ENCODE results near the gene DHCR7. TPM values are rescaled to one million over a fixed set of nuclear protein-coding genes. Genes with fewer than 3 reads are reported as not detected.

DHCR7 gene
- total RNA-seq = 193 and 208 TPM in 2 replicates
- long read RNA-seq, transcript DHCR7-201 (9 exons, 2,666 nt) = major isoform, 144 of 182 reads
- long read RNA-seq, partial matches to known transcripts = 21 of 182 reads
- long read RNA-seq, other reads (novel, unspliced or antisense) = 14 of 182 reads

GRCh38 chr11:71448257-71449171, at the start of gene DHCR7:
DHCR7 (minus strand) TSS chr11:71448393; CDS start chr11:71444952, 3,441 bp downstream.
- H3K9me3 Mint-ChIP-seq = no peaks in the 10 kb centered on the region
- H3K4me1 Mint-ChIP-seq = peaks cover 72% of the 10 kb centered on the region
- no peaks in the 10 kb centered on the region for H3K27me3 Mint-ChIP-seq (ENCODE audit: low read depth)
- peak; percentile 93 for DNase-seq (ENCODE audit: low read depth, low spot score)
- H3K36me3 Mint-ChIP-seq (ENCODE audit: low read depth) = peaks cover 26% of the 10 kb centered on the region
- no peak for TF ChIP-seq CTCF (conservative IDR thresholded peaks at IDR 0.05)
- peak within 1 kb of the TSS; percentile 91 for H3K4me3 Mint-ChIP-seq
- H3K27ac Mint-ChIP-seq (ENCODE audit: unreplicated experiment) = peak within 1 kb of the TSS; percentile 94

GRCh38 chr11:71496421-71496820, 48.2 kb upstream of the DHCR7 start:
- Mint-ChIP-seq H3K4me1 (no peaks in the 10 kb centered on the region), H3K9me3 (no peaks in the 10 kb centered on the region), H3K27ac (ENCODE audit: unreplicated experiment) (no peak overlapping the region), H3K36me3 (ENCODE audit: low read depth) (peaks cover 27% of the 10 kb centered on the region), H3K4me3 (no peak overlapping the region), H3K27me3 (ENCODE audit: low read depth) (no peaks in the 10 kb centered on the region)
- DNase-seq (ENCODE audit: low read depth, low spot score) = no peak
- no peak for TF ChIP-seq CTCF (conservative IDR thresholded peaks at IDR 0.05)

- no peak overlapping the region for H3K27ac Mint-ChIP-seq (ENCODE audit: unreplicated experiment)
- H3K27me3 Mint-ChIP-seq (ENCODE audit: low read depth) = no peaks in the 10 kb centered on the region
- H3K36me3 Mint-ChIP-seq (ENCODE audit: low read depth) = peaks cover 27% of the 10 kb centered on the region
- no peaks in the 10 kb centered on the region for H3K4me1 Mint-ChIP-seq
- no peak for DNase-seq (ENCODE audit: low read depth, low spot score)
- TF ChIP-seq CTCF (conservative IDR thresholded peaks at IDR 0.05) = no peak
- H3K4me3 Mint-ChIP-seq = no peak overlapping the region
- no peaks in the 10 kb centered on the region for H3K9me3 Mint-ChIP-seq
These were observed 47.4 kb upstream of the DHCR7 start for GRCh38 chr11:71495286-71496230.

- Mint-ChIP-seq H3K27ac (ENCODE audit: unreplicated experiment) (no peak overlapping the region), H3K36me3 (ENCODE audit: low read depth) (peaks cover 23% of the 10 kb centered on the region), H3K4me3 (no peak overlapping the region), H3K27me3 (ENCODE audit: low read depth) (no peaks in the 10 kb centered on the region), H3K9me3 (no peaks in the 10 kb centered on the region), H3K4me1 (peaks cover 13% of the 10 kb centered on the region)
- TF ChIP-seq CTCF (conservative IDR thresholded peaks at IDR 0.05) = no peak
- no peak for DNase-seq (ENCODE audit: low read depth, low spot score)
These were observed 43.7 kb upstream of the DHCR7 start for GRCh38 chr11:71491940-71492339.

GRCh38 chr11:71491531-71491930, 43.3 kb upstream of the DHCR7 start:
- no peaks in the 10 kb centered on the region for H3K27me3 Mint-ChIP-seq (ENCODE audit: low read depth)
- no peak overlapping the region for H3K4me3 Mint-ChIP-seq
- no peak for TF ChIP-seq CTCF (conservative IDR thresholded peaks at IDR 0.05)
- no peak for DNase-seq (ENCODE audit: low read depth, low spot score)
- H3K9me3 Mint-ChIP-seq = peaks cover under 1% of the 10 kb centered on the region
- H3K27ac Mint-ChIP-seq (ENCODE audit: unreplicated experiment) = peak overlapping the region; percentile 88
- H3K4me1 Mint-ChIP-seq = peaks cover 13% of the 10 kb centered on the region
- peaks cover 20% of the 10 kb centered on the region for H3K36me3 Mint-ChIP-seq (ENCODE audit: low read depth)
